ENCODE data around the gene DOK5. TPM values are rescaled to one million over a fixed set of nuclear protein-coding genes. Genes with fewer than 3 reads are reported as not detected.

Gene DOK5
- total RNA-seq, 1 experiment from 2014 or later, result not detected

DNA sequence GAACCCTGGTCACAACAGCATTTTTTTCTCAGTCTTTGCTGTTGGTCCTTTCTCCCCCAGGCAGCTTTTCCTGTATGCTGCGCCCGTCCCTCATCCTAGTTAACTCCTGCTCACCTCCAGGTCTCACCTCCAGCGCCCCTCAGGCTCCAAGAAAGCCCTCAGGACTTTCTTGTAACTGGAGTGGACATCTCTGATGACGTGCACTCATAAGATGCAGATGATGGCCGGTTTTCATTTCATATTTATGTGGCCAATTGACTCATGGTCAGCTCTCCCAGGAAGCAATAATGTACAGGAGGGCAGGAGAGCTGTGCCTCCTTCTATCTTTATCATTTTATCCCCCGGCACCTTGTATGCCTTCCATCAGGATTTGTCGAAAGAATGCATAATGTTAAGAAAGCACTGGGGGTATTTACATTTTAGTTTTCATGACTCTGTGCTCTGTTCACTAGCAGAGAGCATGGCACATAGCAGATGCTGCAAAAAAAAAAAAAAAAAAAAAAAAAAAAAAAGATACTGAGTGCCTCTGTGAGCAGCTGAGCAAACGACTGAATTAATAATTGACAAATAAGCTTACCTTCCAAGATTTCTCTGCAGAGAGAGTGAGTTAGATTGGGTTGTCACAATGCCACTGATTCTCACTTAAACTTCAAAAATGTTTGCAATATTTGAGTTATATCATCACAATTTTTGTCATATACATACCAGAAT lies 170.2 kb downstream of the DOK5 start:
- DNase-seq (ENCODE audit: low read depth), result no peak

- DNase-seq (ENCODE audit: low read depth), result no peak
Observed at GRCh38 chr20:54646156-54646517, 170.7 kb downstream of the DOK5 start.

GRCh38 chr20:54648421-54649142 lies 173.2 kb downstream of the DOK5 start:
- no peak for DNase-seq (ENCODE audit: low read depth)

DNA sequence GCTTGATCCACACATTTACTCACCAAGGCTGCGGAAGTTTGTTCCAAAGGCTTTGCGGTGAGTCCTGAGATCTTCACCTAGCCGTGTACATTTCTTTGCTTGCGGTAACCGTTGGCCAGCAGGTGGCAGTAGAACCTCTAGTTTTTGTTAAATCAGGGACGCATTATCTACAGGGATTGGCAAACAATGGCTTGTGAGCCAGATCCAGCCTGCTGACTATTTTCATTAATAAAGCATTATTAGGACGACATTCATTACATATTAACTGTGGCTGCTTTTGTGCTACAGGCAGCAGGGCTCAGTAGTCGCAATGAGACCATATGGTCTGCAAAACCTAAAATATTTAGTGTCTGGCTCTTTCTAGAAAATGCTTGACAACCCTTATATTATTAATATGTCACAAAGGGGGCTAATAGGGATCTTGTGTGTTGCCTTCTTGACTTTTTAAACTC lies 174.1 kb downstream of the DOK5 start:
- peak; percentile 69 for DNase-seq (ENCODE audit: low read depth)

GRCh38 chr20:54650052-54650719 lies 174.8 kb downstream of the DOK5 start:
- no peak for DNase-seq (ENCODE audit: low read depth)

DNA sequence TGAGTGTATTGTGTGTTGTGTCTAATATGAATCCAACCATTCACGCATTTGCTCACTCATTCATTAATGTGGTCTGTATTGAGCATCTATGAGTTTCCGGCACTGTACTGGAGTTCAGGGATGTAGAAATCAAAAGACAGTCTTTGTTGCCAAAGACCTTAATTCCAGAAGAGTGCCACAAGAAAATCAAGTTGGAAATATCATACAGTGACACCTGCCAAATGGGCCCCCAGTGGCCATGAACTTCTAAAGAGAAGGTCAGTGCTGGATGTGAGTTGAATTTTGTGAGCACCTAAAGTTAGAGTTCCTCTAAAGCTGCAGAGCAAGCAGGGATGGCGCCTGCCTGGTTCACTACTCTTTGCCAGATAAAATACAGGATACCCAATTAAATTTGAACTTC lies 175.9 kb downstream of the DOK5 start:
- no peak for DNase-seq (ENCODE audit: low read depth)

DNA sequence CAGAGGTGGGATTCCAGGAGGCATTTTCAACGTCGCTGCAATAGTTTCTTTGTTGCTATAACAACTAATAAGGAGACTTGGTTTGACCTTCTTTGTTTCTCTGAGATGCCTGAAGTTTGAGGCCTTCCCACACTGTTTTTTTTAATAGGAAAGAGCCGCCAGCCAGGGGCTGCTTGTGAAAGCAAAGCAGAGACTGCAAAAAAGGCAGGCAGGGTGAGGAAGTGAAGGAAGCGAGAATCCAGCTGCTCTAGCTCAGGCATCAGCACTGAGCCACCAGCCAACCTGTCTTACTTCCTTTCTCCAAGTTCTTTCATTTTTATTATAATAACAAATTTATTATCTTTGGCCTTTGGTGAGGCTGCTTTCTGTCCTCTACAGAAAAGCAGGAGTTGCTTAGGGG lies 179.1 kb downstream of the DOK5 start:
- DNase-seq (ENCODE audit: low read depth), result no peak

DNA sequence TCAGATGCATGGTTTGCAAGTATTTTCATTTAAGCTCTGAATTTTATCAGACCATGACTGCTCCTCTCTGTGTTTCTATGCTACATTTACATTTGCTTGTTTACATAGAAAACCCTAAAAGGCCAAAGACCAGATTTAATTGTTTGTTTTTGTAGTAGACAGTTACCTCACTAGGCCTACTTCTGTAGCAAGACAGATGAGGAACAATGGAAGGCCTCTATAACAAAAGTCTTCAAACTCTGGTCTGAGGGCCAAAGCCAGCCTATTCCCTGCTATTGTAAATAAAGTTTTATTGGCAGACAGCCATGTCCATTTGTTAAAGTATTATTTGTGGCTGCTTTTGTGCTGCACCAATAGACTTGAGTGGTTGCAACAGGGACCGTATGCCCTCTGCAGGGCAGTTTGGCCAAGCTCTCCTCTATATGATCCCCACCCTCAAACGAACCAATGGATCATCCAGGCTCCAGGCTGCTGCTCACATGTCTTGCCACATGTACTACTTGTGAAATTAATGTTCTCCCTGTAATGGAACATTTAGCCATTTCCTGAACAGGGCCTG lies 182.0 kb downstream of the DOK5 start:
- no peak for DNase-seq (ENCODE audit: low read depth)

- DNase-seq (ENCODE audit: low read depth), result no peak
Observed at GRCh38 chr20:54658525-54658924, 183.1 kb downstream of the DOK5 start.

DNA sequence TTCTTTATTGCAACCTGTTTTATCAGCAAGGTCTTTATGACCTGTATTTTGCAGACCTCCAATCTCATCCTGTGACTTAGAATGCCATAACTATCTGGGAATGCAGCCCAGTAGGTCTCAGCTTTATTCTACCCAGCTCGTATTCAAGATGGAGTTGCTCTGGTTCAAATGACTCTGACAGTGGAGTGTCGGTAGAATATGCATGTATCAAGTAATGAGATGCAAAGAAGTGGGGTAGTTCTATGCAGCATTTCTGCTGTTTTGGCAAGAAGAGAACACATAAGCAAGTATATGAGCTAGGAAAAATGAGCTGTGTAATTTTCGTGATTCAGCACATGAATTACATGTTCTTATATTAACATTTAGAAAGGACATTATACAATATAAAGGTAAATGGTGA lies 185.9 kb downstream of the DOK5 start:
- no peak for DNase-seq (ENCODE audit: low read depth)

DNA sequence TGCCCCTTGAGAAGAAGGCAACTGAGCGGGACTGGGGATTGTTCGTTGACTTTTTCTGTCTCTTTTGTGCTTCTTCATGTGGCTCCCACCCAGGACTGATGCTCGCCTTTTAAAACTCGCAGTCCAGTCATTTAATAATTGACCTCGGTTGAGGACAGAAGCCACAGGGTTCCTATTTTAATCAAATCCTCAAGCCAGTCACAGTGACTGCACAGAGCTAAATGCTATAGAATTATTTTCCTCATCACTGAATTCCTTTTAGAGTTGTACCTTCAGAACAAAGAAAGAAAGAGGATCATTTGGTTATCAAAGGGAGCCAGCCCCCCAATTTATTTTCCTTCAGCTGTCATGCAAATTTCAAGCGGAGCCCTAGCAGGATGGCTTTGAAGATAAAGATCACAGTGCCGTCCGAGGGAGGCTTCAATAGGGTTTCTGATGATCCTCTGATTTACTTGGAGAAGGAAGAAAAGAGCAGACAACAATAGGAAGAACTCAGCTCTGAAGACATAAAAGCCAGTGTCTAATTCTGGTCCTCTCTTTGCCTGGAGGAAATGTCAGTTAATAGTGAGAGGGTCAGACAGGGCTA lies 186.6 kb downstream of the DOK5 start:
- DNase-seq (ENCODE audit: low read depth), result no peak

- DNase-seq (ENCODE audit: low read depth), result no peak
Observed at GRCh38 chr20:54665812-54666211, 190.4 kb downstream of the DOK5 start.

DNA sequence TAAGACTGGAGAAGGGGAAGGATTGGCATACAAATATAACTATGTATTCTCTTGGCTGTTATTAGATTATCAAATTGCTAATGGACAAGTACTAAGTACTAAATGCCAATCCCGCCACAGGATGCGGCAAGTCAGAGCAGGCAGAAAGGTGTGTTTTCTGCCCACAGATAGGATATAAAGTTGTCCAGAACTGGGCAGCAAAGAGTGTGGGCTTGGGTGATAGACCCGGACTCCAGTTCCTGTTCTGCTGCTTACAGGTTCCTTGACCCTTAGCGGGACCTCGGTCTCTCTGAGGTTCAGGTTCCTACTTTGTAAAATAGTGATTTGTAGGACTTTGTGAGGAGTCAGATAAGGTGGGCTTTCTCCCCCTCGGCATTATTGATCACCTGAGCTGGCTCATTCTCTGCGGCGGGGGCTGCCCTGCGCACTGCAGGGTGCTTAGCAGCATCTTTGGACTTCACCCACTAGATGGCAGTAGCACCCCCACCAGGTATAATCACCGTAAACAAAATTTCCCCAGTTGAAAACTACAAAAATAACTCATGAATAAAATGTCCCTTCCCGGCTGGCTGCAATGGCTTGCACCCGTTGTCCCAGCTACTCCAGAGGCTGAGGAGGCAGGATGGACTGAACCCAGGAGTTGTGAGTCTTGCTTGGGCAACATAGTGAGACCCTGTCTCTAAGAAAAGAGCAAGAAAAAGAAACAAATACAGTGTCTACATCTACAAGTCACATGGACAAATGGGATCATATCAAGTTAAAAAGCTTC lies 193.1 kb downstream of the DOK5 start:
- peak; percentile 33 for DNase-seq (ENCODE audit: low read depth)

DNA sequence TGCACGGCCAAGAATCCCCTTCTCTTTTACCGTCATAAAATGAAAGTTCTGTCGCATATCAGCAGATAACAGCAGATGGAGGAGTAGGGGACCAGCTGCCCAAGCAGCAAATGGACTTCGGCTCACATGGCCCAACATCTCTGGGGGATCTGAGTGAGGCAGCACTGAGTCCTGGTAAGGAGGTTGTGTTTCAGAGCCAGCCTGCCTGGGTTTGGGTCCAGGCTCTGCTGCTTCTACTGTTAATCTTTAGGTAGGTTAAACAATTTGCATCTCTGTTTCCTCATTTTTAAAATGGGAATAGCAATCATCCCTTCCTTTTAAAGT lies 193.6 kb downstream of the DOK5 start:
- DNase-seq (ENCODE audit: low read depth), result no peak

- no peak for DNase-seq (ENCODE audit: low read depth)
Observed at GRCh38 chr20:54678253-54678652, 202.9 kb downstream of the DOK5 start.

- no peak for DNase-seq (ENCODE audit: low read depth)
Observed at GRCh38 chr20:54680439-54680838, 205.0 kb downstream of the DOK5 start.

GRCh38 chr20:54680872-54681619 lies 205.7 kb downstream of the DOK5 start:
- peak; percentile 55 for DNase-seq (ENCODE audit: low read depth)

DNA sequence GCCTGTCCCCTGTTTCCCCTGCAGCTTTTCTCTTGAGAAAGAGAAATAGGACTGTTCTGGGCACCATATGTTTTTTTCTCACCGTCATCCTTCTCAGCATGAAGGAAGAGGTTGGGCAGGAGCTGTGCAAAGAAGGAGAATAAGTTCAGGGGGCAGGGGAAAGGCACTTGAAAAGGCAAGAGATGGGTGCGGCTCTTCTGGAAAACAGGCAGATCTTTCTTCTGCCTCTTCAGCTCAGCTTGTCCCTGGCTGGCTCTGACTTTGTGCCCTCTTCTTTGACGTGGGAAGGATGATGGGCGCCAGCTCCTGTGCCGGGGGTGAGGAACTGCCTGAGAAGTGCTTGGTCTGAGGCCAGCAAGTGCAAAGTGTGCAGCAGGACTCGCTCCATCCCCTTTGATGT lies 206.5 kb downstream of the DOK5 start:
- DNase-seq (ENCODE audit: low read depth), result no peak

GRCh38 chr20:54688476-54688875 lies 213.1 kb downstream of the DOK5 start:
- DNase-seq (ENCODE audit: low read depth), result peak; percentile 8

DNA sequence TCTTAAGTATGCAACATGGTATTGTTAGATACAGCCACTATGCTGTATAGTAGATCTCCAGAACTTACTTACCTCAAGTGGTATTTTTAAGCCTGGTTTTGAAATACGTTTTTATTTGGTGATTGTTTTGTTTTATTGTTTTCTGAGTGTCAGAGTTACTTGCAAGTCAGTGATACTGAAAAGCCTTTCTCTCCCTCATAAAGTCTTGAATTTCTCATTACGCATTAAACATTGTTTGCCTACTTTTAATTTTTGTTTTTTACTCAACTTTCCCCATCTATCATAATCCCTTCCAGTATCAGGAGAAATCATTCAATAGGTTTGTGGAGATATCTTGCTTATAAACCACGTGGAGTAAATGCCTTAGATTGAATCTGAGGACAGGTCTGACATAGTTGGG lies 214.9 kb downstream of the DOK5 start:
- DNase-seq (ENCODE audit: low read depth), result no peak

DNA sequence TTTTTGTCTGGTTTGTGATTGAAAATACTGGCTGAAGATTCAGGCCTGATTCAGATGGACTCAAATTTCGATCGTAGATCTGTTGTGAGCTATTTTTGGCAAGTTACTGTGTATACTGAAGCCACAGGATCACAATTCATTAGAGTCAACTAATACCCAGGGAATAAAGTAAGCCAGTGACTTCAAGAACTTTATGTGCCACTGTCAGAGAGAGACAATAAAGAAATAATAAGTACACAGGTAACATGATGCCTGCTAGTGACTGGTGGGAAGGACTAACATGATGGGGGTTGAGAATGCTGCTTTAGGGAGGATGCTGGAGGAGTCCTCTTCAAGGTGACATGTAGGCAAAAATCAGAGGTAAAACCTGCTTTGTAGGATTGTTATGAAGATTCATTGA lies 215.9 kb downstream of the DOK5 start:
- DNase-seq (ENCODE audit: low read depth), result no peak

Measured in RPMI7951 (cell line).